GM18858 (cell line): ENCODE data around the gene DDX31.
"Not testable (repeated sequence)": the region's sequence is repeated elsewhere in the genome, so short reads cannot be mapped to it uniquely, and the experiment has no call there.

Source experiments
- ATAC-seq: cut with Tn5 transposase; IDR thresholded peaks from one replicate; pipeline ENCODE4 v1.9.1; 2021; ENCODE audit not compliant: unreplicated experiment

Gene DDX31

DNA sequence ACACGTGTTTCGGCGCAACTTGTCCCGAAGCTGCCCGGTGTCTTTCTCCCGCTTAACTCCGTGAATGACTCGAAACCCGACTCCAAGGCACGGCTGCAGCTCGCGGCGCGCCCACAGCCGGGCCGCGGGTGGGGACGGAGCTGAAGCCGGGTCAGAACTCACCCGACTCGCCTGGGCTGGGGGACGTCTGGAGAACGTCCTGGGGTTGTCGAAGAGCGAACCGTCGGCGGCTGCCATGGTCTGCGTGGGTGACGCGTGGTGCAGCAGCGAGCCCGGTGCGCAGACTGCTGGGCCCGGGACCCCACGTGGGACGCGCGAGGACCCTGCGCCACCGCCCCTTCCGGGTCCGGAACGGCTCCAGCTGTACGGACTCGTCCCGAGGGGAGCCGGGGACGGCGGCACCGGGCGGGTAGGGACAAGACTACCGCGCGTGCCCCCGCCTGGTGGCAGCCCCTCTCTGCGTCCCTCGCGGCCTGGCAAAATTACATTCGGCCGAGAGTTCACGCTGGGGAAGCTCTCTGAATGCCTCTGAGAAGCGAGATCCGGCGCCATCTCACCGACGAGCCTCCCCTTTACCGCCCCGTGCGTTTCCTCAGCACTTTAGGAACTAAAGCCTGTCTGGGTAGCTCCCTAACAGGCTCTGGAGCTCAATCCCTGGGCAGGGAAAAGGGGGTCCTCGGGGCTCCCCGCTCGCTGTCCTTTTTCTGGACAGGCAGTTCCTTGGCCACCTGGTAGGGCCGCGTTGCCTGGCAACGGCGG is at the start of gene DDX31:
DDX31 (minus strand) TSS at position 286 of the 759 bp plus-strand sequence; CDS start at position 237, 49 bp downstream.
- ATAC-seq: peak; percentile 39

DNA sequence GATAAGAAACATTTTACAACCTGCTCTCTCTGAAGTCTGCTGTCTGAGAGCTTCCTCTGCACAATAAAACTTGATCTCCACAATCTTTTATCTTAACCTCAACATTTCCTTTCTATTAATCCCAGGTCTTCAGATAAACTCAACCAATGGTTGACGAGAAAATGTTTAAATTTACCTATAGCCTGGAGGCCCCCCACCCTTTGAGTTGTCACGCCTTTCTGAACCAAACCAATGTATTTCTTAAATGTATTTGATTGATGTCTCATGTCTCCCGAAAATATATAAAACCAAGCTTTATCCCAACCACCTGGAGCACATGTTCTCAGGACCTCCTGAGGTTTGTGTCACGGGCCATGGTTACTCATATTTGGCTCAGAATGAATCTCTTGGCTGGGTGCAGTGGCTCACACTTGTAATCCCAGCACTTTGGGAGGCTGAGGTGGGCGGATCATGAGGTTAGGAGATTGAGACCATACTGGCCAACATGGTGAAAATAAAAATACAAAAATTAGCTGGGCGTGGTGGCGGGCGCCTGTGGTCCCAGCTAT is 48.7 kb upstream of the DDX31 start:
- not testable (repeated sequence) for ATAC-seq

- ATAC-seq: no peak
Observed at GRCh38 chr9:132717326-132717945, 47.7 kb upstream of the DDX31 start.

GRCh38 chr9:132716007-132716406 is 46.2 kb upstream of the DDX31 start:
- ATAC-seq: no peak

DNA sequence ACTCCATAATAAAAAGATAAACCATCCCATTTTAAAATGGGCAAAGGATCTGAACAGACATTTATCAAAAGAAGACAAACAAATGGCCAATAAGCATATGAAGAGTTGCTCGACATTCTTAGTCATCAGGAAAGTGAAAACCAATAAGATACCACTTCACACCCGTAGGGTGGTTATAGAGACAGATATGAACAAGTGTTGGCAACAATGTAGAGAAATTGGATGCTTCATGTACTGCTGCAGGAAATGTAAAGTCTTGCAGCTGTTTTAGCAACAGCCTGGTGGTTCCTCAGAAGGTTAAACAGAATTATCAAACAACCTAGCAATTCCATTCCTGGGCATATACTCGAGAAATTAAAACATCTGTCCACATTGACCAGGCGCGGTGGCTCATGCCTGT is 43.0 kb upstream of the DDX31 start:
- no peak for ATAC-seq

DNA sequence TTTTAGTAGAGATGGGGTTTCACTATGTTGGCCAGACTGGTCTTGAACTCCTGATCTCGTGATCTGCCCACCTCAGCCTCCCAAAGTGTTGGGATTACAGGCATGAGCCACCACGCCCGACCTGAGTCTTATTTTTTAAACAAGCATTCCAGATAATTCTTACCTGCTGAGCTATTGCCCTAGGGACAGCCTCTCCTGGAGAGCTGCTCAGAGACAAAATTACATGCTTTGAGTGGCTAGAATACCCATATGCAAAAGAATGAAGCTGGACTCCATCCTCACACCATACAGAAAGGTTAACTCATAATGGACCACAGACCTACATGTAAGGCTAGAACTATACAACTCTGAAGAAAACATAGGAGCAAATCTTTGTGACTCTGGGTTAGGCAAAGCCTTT is 42.1 kb upstream of the DDX31 start:
- ATAC-seq: no peak

GRCh38 chr9:132711152-132711551 is 41.4 kb upstream of the DDX31 start:
- not testable (repeated sequence) for ATAC-seq

DNA sequence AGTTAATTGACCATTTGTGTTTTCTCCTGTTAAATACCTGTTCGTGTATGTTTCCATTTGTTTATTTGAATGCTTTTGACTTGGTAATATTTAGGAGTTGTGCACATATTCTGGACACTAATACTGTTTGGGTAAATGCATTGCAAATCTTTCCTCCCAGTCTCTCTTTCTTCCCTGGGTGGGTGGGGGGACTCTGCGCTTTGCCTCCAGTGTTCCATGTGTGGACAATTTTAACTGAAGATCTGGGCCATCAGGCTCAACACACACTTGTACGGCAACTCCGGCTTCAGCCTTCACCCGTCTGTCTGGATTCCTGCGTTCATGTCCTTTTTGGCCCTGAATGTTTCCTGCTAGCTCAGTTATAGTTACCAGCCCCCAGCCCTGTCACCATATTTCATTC is 40.5 kb upstream of the DDX31 start:
- ATAC-seq: no peak

DNA sequence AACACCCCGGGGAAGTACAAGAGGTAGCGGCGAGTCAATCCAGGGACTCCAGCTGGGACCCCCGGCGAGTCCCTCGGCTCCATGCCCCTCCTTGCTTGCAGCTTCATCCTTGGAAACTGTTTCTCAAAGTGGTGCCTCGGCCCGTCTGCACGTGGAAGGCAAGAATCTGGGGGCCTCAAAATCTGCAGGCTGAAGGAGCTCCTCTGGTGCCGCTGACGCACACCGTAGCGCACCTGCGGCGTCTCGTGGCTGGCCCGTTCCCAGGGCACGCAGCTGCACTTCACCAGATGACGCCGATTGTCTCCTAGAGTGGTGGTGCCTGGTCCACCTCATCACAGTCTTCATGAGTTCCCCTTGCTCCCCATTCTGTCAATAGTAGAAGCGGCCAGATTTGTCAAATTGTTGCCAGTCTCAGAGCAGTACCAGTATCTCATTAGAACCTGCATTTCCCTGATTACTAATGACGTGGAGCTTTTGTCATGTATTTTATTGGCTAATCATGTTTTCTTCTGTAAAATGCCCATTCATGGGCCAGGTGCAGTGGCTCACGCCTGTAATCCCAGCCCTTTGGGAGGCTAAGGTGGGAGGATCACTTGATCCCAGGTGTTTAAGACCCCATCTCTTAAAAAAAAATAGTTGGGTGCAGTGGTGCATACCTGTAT is 39.1 kb upstream of the DDX31 start:
- ATAC-seq: no peak

- no peak for ATAC-seq
Observed at GRCh38 chr9:132708239-132708638, 38.5 kb upstream of the DDX31 start.

DNA sequence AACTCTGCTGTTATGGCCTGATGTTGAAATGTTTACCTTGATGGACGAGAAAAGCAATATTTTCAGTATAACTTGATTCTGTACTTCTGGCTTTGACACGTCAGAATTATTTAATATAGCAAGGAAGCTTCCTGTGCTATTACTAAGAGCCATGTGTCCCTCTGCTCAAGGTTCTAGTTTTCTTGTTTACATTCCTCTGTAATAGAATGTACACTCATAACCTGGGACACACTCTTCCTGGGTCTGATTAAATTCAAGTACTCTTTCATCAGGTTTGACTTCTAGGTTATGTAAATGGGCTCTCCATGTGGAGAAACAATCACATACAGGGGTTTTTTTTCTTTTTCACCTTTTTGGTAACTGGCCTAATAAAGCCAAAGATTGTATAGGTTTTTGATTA is 33.6 kb upstream of the DDX31 start:
- no peak for ATAC-seq

GRCh38 chr9:132702254-132702653 is 32.5 kb upstream of the DDX31 start:
- no peak for ATAC-seq

DNA sequence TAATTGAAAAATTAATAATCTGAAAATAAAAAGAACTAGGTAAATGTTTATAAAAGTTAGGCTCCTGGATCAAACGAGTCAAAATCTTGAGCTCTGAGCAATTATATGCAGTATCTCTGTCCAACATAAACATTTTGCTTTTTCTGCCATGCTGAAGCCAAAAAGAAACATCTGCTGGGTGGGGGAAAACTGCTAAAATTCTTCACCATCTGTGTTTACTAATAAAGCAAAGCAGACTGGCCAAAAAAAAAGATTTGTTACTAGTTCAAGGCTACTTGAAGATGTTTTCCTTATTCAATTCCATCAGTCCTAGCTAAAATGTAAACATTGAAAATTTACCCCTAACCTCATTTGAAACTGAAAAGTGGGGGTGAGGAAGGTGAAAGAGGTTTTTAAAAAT is 30.2 kb upstream of the DDX31 start:
- no peak for ATAC-seq

GRCh38 chr9:132698989-132699388 is 29.2 kb upstream of the DDX31 start:
- ATAC-seq: no peak

GRCh38 chr9:132697230-132697629 is 27.4 kb upstream of the DDX31 start:
- ATAC-seq: no peak

- ATAC-seq: no peak
Observed at GRCh38 chr9:132694144-132694543, 24.4 kb upstream of the DDX31 start.

DNA sequence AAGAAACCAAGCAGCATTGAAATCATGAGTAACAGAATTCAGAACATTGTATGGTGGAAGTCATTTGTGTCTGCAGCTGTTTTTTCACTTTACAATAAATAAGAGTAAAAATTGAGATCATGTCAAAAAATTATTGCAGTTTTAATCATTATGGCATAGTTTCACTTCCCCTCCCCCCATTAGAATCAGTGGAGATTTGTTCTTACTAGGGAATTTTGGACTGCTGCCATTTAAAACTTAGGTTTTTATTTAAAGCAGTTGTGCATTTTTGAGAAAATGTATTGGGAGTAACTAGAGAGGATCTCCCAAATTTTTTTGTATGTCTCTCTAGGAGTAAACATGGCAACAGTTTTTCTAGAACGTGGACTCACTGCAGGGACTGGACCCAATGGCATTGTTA is 20.9 kb upstream of the DDX31 start:
- no peak for ATAC-seq

- ATAC-seq: no peak
Observed at GRCh38 chr9:132683873-132684272, 14.1 kb upstream of the DDX31 start.

DNA sequence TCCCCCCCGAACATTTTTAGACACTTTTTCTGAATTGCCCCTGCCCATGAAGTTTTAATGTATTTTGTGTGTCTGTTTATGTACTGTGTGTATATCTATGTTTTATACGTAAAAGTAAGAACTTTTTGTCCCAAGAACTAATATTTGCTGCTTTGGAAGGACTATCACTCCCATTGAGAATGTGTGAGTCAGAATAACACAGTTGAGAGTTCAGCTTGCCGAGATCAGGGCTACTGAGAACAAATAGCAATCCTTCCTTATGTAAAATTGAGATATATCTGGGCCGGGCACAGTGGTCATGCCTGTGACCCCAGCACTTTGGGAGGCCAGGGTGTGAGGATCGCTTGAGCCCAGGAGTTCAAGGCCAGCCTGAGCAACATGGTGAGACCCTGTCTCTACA is 11.8 kb upstream of the DDX31 start:
- ATAC-seq: no peak

GRCh38 chr9:132679946-132680625 is 10.3 kb upstream of the DDX31 start:
- no peak for ATAC-seq

- no peak for ATAC-seq
Observed at GRCh38 chr9:132677976-132678375, 8.2 kb upstream of the DDX31 start.
